AG04449 (cell line): Measurements from ENCODE around the gene CCNG1.

ENCODE experiments used
- CTCF ChIA-PET: fragments of 350-600 bp; formaldehyde crosslinking; extraction: SDS; loops from one replicate; lab custom pipeline; 2021; ENCODE audit warnings: antibody characterized with exemption; lab: Yijun Ruan, JAX
- POLR2A ChIA-PET: fragments of 400-600, 350-600 bp; formaldehyde crosslinking; extraction: SDS; loops from one replicate; lab custom pipeline; 2020; ENCODE audit warnings: antibody characterized with exemption, inconsistent platforms; lab: Yijun Ruan, JAX
- DNase-seq: peaks from one replicate; pipeline ENCODE4 v3.0.0-alpha.2; 2010; ENCODE audit warnings: low read depth, low spot score
- H3K4me3 ChIP-seq: 2 replicates; pipeline ENCODE4 v1.5.1; 2011; ENCODE audit warnings: low read depth, mild to moderate bottlenecking, control low read depth, low read length
- CTCF ChIP-seq: IDR thresholded peaks from one replicate; pipeline ENCODE4 v1.5.1; 2011; ENCODE audit warnings: mild to moderate bottlenecking, moderate library complexity, low read length, control low read depth, inconsistent platforms; ENCODE audit not compliant: insufficient read depth; ENCODE audit errors: missing control alignments

The CCNG1 gene

GRCh38 chr5:163489055-163489744 lies 51.8 kb downstream of the CCNG1 start:
- TF ChIP-seq CTCF, result peak; percentile 29
- CTCF ChIA-PET, result interaction anchor here (0.8 to 1.5 kb wide), 5 partner anchors 11 to 29 kb away, joined by 3 to 8 read pairs (median 3); partner anchors contain the start of genes HMMR, MAT2B and NUDCD2
- DNase-seq, result no peak
- POLR2A ChIA-PET, result no interaction called here
- no peak overlapping the region for H3K4me3 ChIP-seq

GRCh38 chr5:163489745-163490075 lies 52.3 kb downstream of the CCNG1 start:
- ChIA-PET POLR2A (no interaction called here), CTCF (interaction anchor here (1.0 to 1.5 kb wide), 3 partner anchors 14 to 19 kb away, joined by 3 to 8 read pairs (median 3); partner anchors contain the start of gene MAT2B)
- no peak for DNase-seq
- H3K4me3 ChIP-seq, result no peak overlapping the region
- no peak for TF ChIP-seq CTCF
